Suppressor macrophage (primary cell): Measurements from ENCODE around the gene MAGEA3.
"Not testable (repeated sequence)": the region's sequence is repeated elsewhere in the genome, so short reads cannot be mapped to it uniquely, and the experiment has no call there.

Experiments used
- DNase-seq, 4 experiments: peaks; one replicate each; pipeline ENCODE4 v3.0.0-alpha.2; 2020 to 2022
- total RNA-seq, 17 experiments: gene quantifications; one replicate each; lab custom pipeline; 2026; ENCODE audit warnings: mixed read lengths in 6 of 17, inconsistent platforms in 3 of 17; lab: John Stamatoyannopoulos, UW

Gene MAGEA3, protein sequence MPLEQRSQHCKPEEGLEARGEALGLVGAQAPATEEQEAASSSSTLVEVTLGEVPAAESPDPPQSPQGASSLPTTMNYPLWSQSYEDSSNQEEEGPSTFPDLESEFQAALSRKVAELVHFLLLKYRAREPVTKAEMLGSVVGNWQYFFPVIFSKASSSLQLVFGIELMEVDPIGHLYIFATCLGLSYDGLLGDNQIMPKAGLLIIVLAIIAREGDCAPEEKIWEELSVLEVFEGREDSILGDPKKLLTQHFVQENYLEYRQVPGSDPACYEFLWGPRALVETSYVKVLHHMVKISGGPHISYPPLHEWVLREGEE
- total RNA-seq: 0 to 0.18 (median 0) reads per million in 17 experiments

GRCh38 chrX:152697952-152698931 is at the start of gene MAGEA3:
MAGEA3 (plus strand) TSS chrX:152698794; CDS start chrX:152700833, 2,039 bp downstream.
- DNase-seq: not testable (repeated sequence)

DNA sequence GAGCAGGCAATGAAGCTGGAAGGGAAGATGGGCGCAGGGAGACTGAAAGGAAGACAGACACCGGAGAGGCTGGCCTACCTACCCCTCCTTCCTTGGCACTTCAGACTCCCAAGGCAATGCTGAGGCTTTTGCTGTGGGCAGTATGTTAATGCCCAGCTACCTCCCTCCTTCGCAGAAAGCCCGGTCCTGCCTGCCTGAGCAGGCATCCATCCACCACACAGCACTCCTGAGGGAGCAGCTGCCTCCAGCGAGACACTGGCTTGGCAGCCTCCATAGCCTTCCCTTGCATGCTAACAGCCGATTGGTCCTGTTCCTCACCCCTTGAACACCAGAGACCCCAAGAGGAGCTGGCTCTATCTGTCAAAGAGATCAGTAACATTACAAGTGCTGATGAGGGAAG is 46.5 kb upstream of the MAGEA3 start:
- DNase-seq: no peak

DNA sequence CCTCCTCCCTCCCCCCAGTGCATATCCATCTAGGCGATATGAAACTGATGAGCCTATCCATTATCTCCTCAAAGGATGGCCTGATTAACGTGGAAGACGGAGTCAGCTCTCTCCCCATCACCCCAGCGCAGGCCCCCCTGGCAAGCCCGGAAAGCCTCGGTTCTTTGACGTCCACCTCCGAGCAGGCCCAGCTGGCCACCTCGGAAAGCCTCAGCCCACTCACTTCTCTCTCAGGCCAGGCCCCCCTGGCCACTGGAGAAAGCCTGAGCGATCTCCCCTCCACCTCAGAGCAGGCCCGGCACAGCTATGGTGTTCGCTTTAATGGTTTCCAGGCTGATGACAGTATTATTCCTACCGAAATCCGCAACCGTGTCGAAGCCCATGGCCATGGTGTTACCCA is 46.1 kb upstream of the MAGEA3 start:
- no peak for DNase-seq

DNA sequence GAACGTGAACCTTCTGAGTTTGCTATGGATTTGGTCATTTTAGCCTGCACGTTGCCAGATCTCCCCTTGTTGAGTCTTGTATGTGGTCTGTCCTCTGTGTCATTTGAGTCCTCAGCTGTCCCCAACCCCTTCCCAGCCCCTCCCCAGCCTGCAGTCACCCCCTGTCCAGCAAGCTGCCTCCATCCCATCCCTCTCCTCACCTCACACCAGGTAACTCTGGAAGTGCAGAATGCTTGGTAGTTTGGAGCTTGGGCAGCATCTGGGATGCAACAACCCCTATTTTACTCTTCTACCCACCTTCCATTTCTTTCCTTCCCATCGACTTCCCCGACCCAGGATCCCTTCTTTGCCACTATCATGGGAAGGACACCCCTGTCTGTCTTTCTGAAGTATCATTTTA is 42.5 kb upstream of the MAGEA3 start:
- DNase-seq: no peak

DNA sequence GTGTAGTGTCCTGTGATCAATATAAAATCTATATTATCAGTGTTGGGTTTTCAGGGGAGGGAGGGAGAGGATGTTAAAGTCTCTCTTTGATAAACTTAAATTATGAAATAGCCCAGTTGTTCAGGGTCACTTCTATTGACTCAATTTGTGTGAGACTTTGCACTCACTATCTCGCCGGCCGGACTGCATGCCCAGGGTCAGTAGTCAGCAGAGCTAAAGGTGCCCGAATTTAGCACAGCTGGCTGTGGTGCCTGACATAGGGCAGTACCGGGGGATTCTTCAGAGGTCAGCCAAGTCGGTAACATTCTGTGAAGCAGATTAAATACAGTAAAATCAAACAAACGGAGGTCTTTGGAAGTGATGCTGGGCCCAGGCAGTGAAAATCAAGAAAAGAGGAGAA is 41.7 kb upstream of the MAGEA3 start:
- no peak for DNase-seq

DNA sequence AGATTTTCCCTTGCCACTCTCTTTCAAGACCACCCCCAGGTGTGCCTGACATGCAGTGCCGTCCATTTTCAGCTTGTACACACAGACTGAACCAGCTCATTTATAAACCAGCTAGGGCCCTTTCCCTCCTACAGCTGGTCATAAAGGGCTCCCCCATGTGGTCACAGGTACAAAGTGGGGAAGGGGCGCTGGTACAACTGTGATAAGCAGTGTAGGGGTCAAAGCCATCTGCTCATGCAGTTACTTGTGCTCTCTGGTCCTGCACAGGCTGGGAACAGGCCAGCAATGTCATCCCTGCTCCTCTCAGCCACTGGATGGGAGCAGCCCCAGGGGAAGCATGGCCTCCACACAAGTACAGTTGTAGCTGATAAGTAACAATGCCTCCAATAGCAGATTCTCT is 40.3 kb upstream of the MAGEA3 start:
- DNase-seq: no peak

- DNase-seq: no peak
Observed at GRCh38 chrX:152663086-152663485, 35.5 kb upstream of the MAGEA3 start.

DNA sequence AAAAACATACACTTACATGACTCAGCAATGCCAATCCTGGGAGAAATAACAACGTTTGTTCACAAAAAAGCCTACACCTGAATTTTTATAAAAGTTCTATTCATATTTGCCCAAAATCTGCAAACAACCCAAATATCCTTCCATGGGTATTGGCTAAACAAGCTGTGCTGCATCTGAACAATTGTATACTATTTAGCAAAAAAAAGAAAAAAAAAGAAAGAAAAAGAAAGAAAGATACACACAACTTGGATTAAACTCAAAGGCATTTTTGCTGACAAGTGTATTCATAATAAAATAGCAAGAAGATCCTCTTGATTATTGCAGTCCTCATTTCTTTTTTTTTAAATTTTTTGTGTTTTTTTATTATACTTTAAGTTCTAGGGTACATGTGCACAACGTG is 24.5 kb upstream of the MAGEA3 start:
- DNase-seq: no peak

GRCh38 chrX:152674652-152675051 is 23.9 kb upstream of the MAGEA3 start:
- DNase-seq: not testable (repeated sequence)

- DNase-seq: not testable (repeated sequence)
Observed at GRCh38 chrX:152681012-152681411, 17.6 kb upstream of the MAGEA3 start.

- DNase-seq: not testable (repeated sequence)
Observed at GRCh38 chrX:152700390-152700789, 1.8 kb downstream of the MAGEA3 start.

GRCh38 chrX:152706500-152706899 is 7.9 kb downstream of the MAGEA3 start:
- not testable (repeated sequence) for DNase-seq

GRCh38 chrX:152709173-152709572 is 10.6 kb downstream of the MAGEA3 start, which contains the start of gene CSAG2:
CSAG2 (minus strand) TSS chrX:152709273; CDS start chrX:152709112, 161 bp downstream.
- not testable (repeated sequence) for DNase-seq

DNA sequence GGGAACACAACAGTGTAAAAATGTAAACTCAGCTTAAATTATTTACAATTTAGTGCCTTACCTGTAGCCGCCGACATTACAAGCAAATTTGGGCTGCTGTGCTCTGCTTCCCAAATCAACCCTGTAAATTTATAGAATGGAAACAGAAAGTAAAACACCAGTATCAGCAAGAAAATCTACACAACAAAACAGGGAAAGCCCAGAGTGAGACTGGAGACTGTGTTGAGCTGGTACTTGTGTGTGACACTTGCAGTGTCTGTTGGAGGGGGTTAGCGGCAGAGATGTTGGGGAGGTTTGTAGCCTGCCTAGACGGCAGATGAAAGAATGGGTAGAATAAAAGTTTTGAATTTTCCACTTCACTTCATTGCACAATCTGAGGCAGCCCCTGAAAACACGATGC is 14.6 kb downstream of the MAGEA3 start:
- DNase-seq: not testable (repeated sequence)

DNA sequence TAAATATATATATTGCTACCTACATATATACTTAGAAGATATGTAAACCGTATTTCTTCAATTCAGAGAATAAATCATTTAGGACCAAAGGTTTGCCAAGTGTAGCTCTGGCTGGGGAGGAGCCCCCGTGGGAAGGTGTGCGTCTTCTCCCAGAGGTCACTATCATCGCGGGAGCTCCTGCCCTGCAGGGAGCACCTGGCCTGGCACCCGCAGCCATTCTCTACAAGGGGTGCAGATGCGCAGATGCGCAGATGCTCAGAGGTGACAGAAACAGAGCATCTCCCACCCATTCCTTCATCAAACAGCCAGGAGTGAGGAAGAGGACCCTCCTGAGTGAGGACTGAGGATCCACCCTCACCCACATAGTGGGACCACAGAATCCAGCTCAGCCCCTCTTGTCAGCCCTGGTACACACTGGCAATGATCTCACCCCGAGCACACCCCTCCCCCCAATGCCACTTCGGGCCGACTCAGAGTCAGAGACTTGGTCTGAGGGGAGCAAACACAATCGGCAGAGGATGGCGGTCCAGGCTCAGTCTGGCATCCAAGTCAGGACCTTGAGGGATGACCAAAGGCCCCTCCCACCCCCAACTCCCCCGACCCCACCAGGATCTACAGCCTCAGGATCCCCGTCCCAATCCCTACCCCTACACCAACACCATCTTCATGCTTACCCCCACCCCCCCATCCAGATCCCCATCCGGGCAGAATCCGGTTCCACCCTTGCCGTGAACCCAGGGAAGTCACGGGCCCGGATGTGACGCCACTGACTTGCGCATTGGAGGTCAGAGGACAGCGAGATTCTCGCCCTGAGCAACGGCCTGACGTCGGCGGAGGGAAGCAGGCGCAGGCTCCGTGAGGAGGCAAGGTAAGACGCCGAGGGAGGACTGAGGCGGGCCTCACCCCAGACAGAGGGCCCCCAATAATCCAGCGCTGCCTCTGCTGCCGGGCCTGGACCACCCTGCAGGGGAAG is 15.5 kb downstream of the MAGEA3 start, which contains the start of gene MAGEA2B:
MAGEA2B (plus strand) TSS at position 814 of the 973 bp plus-strand sequence. CDS start 2,479 bp downstream, outside the sequence.
- not testable (repeated sequence) for DNase-seq

- no peak for DNase-seq
Observed at GRCh38 chrX:152725409-152725808, 26.8 kb downstream of the MAGEA3 start.

DNA sequence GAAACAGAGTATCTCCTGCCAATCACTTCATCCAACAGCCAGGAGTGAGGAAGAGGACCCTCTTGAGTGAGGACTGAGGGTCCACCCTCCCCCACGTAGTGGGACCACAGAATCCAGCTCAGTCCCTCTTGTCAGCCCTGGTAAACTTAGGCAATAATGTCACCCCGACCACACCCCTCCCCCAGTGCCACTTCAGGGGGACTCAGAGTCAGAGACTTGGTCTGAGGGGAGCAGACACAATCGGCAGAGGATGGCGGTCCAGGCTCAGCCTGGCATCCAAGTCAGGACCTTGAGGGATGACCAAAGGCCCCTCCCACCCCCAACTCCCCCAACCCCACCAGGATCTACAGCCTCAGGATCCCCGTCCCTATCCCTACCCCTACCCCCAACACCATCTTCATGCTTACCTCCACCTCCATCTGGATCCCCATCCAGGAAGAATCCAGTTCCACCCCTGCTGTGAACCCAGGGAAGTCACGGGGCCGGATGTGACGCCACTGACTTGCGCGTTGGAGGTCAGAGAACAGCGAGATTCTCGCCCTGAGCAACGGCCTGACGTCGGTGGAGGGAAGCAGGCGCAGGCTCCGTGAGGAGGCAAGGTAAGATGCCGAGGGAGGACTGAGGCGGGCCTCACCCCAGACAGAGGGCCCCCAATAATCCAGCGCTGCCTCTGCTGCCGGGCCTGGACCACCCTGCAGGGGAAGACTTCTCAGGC is 34.8 kb downstream of the MAGEA3 start, which contains the start of the genes CSAG1 and MAGEA12:
CSAG1 (minus strand) TSS at position 461 of the 715 bp plus-strand sequence. CDS start 1,261 bp downstream, outside the sequence.
MAGEA12 (plus strand) TSS at position 497 of the 715 bp plus-strand sequence. CDS start 2,405 bp downstream, outside the sequence.
- DNase-seq: no peak

- DNase-seq: not testable (repeated sequence)
Observed at GRCh38 chrX:152734143-152734858, 35.7 kb downstream of the MAGEA3 start.

GRCh38 chrX:152735101-152735500 is 36.5 kb downstream of the MAGEA3 start:
- no peak for DNase-seq
